NCI-H774 (cell line): Measurements from ENCODE around the gene PIH1D1.

Source experiments
- DNase-seq: peaks from one replicate; lab custom pipeline; 2025; lab: John Stamatoyannopoulos, UW

PIH1D1 gene

DNA sequence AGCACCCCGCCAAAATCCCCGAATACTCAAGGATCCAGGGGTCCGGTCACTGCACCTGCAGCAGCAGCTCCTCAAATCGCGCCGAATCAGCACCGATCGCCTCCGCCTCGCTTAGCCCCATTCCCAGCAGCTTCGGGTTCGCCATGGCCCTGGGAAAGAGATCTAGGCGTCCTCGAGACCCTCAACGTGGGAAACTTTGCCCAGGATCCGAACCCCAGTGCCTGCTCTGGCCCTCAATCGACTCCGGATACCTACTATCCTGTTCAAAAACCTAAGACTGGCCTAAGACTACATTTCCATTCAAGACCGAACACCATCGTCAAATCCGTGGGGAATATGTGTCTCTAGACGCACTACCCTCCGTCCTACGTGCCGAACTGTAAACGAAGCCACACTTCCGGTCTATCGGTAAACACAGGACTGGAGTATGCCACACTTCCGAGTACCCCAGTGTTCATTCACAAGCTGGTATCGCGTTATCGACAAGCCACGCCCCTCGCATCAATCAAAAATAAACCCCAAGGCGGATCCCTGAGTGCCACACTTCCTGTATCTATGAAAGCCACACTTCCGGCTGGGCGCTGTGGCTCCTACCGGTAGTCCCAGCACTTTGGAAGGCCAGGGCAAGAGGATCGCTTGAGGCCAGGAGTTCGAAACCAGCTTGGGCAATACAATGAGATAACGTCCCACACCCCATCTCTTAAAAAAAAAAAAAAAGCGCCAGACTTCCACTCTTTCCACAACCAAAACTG is at the start of gene PIH1D1:
TSS of gene PIH1D1 (minus strand) at position 385 of the 752 bp plus-strand sequence. CDS start at position 145, 240 bp downstream.
- DNase-seq: peak; percentile 98

GRCh38 chr19:49499030-49499670 is 47.5 kb upstream of the PIH1D1 start:
- no peak for DNase-seq

DNA sequence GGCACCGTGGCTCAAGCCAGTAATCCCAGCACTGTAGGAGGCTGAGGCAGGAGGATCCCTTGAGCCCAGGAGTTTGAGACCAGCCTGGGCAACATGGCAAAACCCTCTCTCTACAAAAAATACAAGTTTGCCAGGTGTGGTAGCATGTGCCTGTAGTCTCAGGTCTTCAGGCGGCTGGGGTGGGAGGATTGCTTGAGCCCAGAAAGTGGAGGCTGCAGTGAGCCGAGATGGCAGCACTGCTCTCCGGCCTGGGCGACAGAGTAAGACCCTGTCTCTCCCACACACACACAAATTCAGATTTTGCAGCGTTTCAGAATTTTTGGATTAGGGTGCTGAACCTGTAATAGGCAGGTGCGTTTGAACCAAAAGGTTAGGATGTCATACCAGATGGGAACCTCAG is 46.9 kb upstream of the PIH1D1 start:
- DNase-seq: no peak

DNA sequence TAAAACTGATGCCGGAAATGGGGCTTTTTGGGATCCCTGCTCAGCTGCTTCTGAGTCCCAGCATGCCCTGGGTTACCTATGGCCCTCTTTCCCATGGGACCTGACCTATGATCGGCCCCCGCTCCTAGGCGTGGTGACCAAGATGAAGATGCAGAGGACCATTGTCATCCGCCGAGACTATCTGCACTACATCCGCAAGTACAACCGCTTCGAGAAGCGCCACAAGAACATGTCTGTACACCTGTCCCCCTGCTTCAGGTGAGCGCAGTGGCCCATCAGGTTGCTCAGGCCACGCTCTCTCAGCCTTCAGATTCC is 46.1 kb upstream of the PIH1D1 start:
- DNase-seq: no peak

- DNase-seq: peak; percentile 10
Measured at GRCh38 chr19:49497047-49497788, 45.6 kb upstream of the PIH1D1 start.

DNA sequence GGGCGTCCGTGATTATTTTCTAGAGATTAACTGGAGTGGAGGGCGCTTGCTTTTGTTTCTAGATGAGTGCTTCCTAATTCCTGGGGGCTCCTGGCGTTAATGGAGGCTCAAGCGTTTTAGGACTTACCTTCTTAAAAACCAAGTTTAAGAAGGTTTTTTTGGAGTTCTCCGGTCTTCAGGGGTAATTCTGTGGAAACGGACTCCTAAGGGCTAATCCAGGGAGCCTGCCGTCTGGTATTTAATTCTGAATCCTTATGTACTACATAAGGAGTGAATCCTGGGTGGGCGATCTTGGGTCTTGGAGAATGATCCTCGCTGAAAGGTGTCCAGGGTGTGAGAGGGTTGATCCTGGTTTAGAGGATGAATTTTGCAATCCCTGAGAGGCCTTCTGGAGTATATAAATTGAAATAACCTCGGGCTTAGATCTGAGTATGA is 45.0 kb upstream of the PIH1D1 start:
- no peak for DNase-seq

GRCh38 chr19:49492573-49493405 is 41.2 kb upstream of the PIH1D1 start:
- no peak for DNase-seq

DNA sequence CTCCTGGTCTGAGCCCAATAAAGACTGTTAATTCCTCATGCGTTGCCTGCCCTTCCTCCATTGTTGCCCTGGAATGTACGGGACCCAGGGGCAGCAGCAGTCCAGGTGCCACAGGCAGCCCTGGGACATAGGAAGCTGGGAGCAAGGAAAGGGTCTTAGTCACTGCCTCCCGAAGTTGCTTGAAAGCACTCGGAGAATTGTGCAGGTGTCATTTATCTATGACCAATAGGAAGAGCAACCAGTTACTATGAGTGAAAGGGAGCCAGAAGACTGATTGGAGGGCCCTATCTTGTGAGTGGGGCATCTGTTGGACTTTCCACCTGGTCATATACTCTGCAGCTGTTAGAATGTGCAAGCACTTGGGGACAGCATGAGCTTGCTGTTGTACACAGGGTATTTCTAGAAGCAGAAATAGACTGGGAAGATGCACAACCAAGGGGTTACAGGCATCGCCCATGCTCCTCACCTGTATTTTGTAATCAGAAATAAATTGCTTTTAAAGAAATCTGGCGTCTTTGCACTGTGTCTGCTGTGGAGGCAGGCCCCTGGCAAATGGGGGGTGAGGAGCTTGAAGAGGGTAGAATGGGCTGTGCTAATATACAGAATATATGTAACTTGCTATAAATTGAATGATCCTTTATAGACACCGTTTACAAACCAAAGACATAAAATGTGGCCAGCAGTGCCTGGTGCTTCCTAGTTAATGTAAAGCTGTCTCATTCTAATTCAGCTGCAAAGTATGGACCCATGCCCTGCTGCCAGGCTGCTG is 40.4 kb upstream of the PIH1D1 start:
- DNase-seq: no peak

GRCh38 chr19:49491030-49491803 is 39.6 kb upstream of the PIH1D1 start:
- no peak for DNase-seq

GRCh38 chr19:49490287-49491029 is 38.8 kb upstream of the PIH1D1 start:
- no peak for DNase-seq

GRCh38 chr19:49489601-49490167 is 38.1 kb upstream of the PIH1D1 start:
- no peak for DNase-seq

DNA sequence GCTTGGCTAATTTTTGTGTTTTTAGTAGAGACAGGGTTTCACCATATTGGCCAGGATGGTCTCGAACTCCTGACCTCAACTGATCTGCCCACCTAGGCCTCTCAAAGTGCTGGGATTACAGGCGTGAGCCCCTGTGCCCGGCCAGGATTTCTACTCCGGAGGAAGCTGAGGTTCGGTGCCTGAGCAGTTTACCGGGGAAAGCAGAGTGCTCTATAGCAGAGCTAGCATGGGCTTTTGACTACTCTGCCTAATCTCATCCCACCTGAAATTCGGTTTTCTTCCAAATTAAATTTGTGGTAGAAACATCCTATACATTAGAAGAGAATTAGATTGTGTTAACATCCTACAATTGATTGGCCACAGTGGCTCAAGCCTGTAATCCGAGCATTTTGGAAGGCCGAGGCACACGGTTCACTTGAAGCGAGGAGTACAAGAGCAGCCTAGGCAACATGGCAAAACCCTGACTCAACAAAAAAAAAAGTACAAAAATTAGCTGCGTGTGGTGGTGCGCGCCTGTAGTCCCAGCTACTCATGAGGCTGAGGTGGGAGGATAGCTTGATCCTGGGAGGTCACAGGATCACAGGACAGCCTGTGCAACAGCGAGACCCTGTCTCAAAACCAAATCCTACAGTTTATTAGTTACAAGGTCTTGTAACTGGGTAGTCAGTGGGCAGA is 37.4 kb upstream of the PIH1D1 start:
- DNase-seq: no peak

- DNase-seq: no peak
Measured at GRCh38 chr19:49488046-49488862, 36.6 kb upstream of the PIH1D1 start.

DNA sequence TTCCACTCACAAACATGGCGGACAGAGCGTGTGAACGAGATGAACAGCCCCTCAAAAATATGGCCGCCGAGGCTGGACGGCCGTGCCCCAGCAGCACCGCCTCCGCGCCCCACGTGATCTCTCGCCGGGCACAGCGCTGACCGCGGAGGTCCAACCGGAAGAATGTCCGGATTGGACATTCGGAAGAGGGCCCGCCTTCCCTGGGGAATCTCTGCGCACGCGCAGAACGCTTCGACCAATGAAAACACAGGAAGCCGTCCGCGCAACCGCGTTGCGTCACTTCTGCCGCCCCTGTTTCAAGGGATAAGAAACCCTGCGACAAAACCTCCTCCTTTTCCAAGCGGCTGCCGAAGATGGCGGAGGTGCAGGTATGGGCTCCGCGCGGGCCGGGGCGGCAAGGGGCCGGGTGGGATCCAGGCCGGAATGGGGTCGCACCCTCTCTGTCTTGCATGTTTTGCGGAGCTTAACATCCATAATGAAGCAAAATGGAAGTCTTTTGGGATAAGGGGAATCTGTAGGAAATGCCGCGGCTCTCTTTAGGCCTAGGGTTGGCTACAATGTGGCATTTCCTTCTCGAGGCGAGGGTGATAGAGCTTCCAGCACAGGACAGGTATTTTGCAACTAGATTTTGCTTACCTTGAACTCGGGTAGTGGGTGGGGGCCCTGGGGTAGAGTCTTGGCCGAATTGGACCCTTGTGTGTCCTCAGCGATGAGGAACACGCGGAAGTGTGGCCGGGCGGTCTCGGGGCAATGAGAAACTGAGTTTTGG is 35.8 kb upstream of the PIH1D1 start, which contains the start of gene RPL13A:
TSS of gene RPL13A (plus strand) at position 332 of the 769 bp plus-strand sequence. CDS start at position 354, 22 bp downstream.
- DNase-seq: peak; percentile 99

- no peak for DNase-seq
Measured at GRCh38 chr19:49486710-49487276, 35.2 kb upstream of the PIH1D1 start.

DNA sequence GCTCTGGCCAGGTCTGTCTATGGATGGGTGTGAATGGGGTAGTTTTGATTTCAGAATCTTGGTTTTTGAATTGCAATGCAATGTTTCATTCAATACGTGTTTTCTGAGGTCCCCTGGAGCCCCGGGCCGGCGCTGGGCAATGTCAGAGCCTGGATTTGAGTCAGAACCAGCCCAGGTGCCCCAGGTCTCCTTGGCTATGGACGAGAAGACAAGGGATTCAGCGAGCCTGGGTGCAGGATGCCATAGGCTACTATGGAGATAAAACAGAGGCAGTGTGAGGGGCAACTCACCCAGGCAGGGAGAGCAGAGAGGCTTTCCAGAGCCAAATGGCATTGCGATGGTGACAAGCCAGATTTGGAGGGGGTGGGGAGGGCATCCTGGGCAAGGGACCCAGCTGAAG is 34.6 kb upstream of the PIH1D1 start:
- no peak for DNase-seq
